Measurements from ENCODE around the gene HBEGF.

DNA sequence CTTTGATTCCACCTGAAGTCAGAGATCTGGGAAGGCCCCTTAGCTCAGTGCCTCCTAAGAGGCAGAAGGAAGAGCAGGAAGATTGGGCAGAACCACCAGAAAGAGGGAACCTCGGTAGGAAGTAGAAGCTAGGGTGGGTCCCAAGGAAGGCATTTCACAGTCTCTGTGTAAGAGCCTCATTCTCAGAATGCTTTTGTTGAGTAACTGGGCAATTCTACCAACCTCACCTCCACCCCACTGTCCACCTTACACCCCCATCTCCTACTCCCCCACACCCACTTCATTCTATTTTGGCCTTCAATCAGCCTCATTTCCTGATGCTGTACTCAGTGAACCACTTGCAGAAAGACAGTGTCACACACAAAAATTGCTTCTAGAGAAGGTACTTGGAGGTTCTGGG, 3.5 kb downstream of the HBEGF start:
- TF ChIP-seq, protein P1, sequence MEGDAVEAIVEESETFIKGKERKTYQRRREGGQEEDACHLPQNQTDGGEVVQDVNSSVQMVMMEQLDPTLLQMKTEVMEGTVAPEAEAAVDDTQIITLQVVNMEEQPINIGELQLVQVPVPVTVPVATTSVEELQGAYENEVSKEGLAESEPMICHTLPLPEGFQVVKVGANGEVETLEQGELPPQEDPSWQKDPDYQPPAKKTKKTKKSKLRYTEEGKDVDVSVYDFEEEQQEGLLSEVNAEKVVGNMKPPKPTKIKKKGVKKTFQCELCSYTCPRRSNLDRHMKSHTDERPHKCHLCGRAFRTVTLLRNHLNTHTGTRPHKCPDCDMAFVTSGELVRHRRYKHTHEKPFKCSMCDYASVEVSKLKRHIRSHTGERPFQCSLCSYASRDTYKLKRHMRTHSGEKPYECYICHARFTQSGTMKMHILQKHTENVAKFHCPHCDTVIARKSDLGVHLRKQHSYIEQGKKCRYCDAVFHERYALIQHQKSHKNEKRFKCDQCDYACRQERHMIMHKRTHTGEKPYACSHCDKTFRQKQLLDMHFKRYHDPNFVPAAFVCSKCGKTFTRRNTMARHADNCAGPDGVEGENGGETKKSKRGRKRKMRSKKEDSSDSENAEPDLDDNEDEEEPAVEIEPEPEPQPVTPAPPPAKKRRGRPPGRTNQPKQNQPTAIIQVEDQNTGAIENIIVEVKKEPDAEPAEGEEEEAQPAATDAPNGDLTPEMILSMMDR (IDR thresholded peaks at IDR 0.05): no peak
- no peak for TF ChIP-seq POLR2AphosphoS5 (IDR thresholded peaks at IDR 0.05)
